CD4-positive, alpha-beta memory T cell (primary cell): Measurements from ENCODE around the gene CRP. TPM values are rescaled to one million over a fixed set of nuclear protein-coding genes. Genes with fewer than 3 reads are reported as not detected.

Experiments
- CTCF ChIA-PET: fragments of 350-600 bp; sonication (Branson Sonifier 250); formaldehyde crosslinking; loops from one replicate; lab custom pipeline; 2021; ENCODE audit warnings: inconsistent platforms; ENCODE audit not compliant: partially characterized antibody; lab: Charles Lee
- POLR2A ChIA-PET: fragments of 350-600 bp; sonication (Branson Sonifier 250); formaldehyde crosslinking; loops from one replicate; lab custom pipeline; 2021; ENCODE audit not compliant: partially characterized antibody; lab: Charles Lee
- DNase-seq, 5 donors: peaks; one replicate each; pipeline versions ENCODE4 v3.0.0 to v3.0.0-alpha.2; 2020 to 2022; ENCODE audit warnings: mixed read lengths in 1 of 5
- H3K27ac ChIP-seq: one replicate; pipeline ENCODE4 v1.7.0; 2013; ENCODE audit warnings: low read depth, low read length
- H3K27me3 ChIP-seq: 2 replicates; pipeline ENCODE4 v1.7.0; 2013; ENCODE audit warnings: mild to moderate bottlenecking, low read length, moderate library complexity; ENCODE audit not compliant: insufficient read depth
- H3K36me3 ChIP-seq: 2 replicates; pipeline ENCODE4 v1.7.0; 2013; ENCODE audit warnings: mild to moderate bottlenecking, low read length, moderate library complexity; ENCODE audit not compliant: insufficient read depth
- H3K4me1 ChIP-seq: 2 replicates; pipeline ENCODE4 v1.7.0; 2013; ENCODE audit warnings: mild to moderate bottlenecking, low read length, moderate library complexity; ENCODE audit not compliant: insufficient read depth
- H3K4me3 ChIP-seq, 2 donors: one replicate each; pipeline ENCODE4 v1.7.0; 2013; ENCODE audit warnings: low read length in 2 of 2, mild to moderate bottlenecking in 1 of 2
- H3K9me3 ChIP-seq, 2 donors: one replicate each; pipeline ENCODE4 v1.7.0; 2013; ENCODE audit warnings: low read length in 2 of 2, control low read depth in 1 of 2; ENCODE audit not compliant: control insufficient read depth in 1 of 2
- H3K27ac Mint-ChIP-seq, 7 donors: one replicate each; pipeline ENCODE4 v1.8.0; 2020 to 2021; ENCODE audit warnings: mixed read lengths in 7 of 7, mild to moderate bottlenecking in 6 of 7, inconsistent platforms in 3 of 7, moderate library complexity in 3 of 7
- H3K27me3 Mint-ChIP-seq, 2 donors: one replicate each; pipeline ENCODE4 v1.8.0; 2020 to 2021; ENCODE audit warnings: mixed read lengths in 2 of 2
- H3K36me3 Mint-ChIP-seq, 2 donors: one replicate each; pipeline ENCODE4 v1.8.0; 2020 to 2021; ENCODE audit warnings: mixed read lengths in 2 of 2, inconsistent platforms in 1 of 2, mild to moderate bottlenecking in 1 of 2
- H3K4me1 Mint-ChIP-seq, 4 donors: one replicate each; pipeline ENCODE4 v1.8.0; 2020 to 2021; ENCODE audit warnings: mixed read lengths in 4 of 4, mild to moderate bottlenecking in 1 of 4
- H3K4me3 Mint-ChIP-seq, 8 donors: one replicate each; pipeline ENCODE4 v1.8.0; 2020 to 2021; ENCODE audit warnings: mixed read lengths in 8 of 8, mild to moderate bottlenecking in 7 of 8, moderate library complexity in 6 of 8, inconsistent platforms in 3 of 8
- H3K9me3 Mint-ChIP-seq, 8 donors: one replicate each; pipeline ENCODE4 v1.8.0; 2020 to 2021; ENCODE audit warnings: mixed read lengths in 8 of 8, mild to moderate bottlenecking in 5 of 8, inconsistent platforms in 3 of 8, moderate library complexity in 1 of 8
- intact Hi-C: fragments of 100-400 bp; cut with micrococcal nuclease; formaldehyde crosslinking; loops from one replicate; pipeline ENCODE4 v1.15.1; 2023
- polyA plus RNA-seq, 2 donors: library from polyadenylated mRNA; unstranded; fragments of 300-500 nt; fragmentation: Illumina TruSeq; gene quantifications; one replicate each; pipeline ENCODE4 v1.2.3, GENCODE V29; 2021
- total RNA-seq, 2 experiments: library from RNA; stranded (reverse); gene quantifications; one replicate each; pipeline ENCODE4 v1.2.3, GENCODE V29; 2021

The CRP gene
- total and polyA plus RNA-seq, 4 experiments from 2014 or later: not detected

DNA sequence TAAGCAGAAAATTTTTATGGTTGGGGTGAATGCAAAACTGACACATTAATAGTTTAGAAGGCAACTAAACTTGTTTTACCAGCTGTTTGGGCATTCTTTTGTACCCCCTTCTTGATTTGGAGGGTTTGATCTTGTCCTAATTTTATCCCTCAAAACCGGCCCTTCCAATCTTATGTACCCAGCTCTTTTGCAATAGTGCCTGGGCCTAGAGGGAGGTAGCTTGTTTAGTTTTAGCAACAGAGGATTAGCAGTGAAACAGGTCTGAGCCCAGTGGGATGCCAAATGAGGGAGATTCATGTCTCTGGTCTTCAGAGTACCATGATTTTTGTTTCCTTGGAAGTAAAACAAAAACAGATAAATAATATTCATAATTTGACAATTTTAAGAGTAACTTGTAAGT lies 45.1 kb downstream of the CRP start:
- Mint-ChIP-seq H3K4me1 (no peaks in the 10 kb centered on the region), H3K4me3 (no peak overlapping the region)
- CTCF ChIA-PET: no interaction called here

DNA sequence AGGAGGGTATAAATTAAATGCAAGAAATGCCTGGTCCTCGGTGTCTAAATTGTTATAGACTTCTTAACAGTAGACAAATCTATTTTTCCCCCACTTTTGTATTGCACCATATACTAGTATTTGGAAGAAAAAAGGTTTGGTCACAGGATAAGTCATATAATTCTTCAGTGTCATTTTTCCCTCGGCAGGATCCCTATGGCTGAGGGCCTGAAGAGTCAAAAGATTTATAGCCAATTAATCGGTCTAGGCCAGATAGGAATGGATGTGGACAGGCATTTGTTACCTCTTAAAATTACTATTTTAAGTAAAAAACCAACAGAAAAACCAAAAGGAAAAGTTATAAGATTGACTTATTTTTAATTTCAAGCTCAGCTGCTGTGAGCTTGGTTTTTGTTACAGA lies 45.6 kb downstream of the CRP start:
- H3K36me3 Mint-ChIP-seq: no peaks in the 10 kb centered on the region
- POLR2A ChIA-PET: no interaction called here

More for the DNA sequence above, 45.1 kb downstream of the CRP start:
- Mint-ChIP-seq H3K36me3 (no peaks in the 10 kb centered on the region), H3K27ac (no peak overlapping the region), H3K9me3 (peaks cover 0 to 12% (median 5%) of the 10 kb centered on the region in 8 donors), H3K27me3 (peaks cover 11 to 13% of the 10 kb centered on the region in 2 donors)
- intact Hi-C loops: no loop called here
- Histone ChIP-seq H3K27me3 (no peaks in the 10 kb centered on the region), H3K4me3 (no peak overlapping the region), H3K36me3 (no peaks in the 10 kb centered on the region), H3K4me1 (no peaks in the 10 kb centered on the region), H3K9me3 (no peaks in the 10 kb centered on the region), H3K27ac (no peak overlapping the region)
- no peak for DNase-seq
- POLR2A ChIA-PET: no interaction called here

DNA sequence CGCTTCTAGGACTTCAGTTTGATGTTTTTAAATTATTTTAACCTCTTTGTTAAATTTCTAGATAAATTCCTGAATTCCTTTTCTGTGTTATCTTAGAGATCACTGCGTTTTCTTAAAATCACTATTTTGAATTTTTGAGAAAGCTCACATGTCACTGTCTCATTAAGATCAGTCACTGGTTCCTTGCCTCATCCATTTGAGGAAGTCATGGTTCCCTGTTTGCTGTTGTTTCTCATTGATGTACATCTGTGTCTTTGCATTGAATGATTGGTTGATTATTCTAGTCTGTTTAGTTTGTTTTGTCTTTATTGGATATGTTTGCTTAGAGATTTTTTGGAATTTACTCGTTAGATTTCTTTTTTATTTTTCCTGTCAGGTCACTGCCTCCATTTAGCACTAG lies 50.1 kb downstream of the CRP start:
- CTCF ChIA-PET: no interaction called here
- Mint-ChIP-seq H3K4me3 (peak overlapping the region in 1 of 8 donors; percentile 12), H3K9me3 (peaks cover 0 to 40% (median 15%) of the 10 kb centered on the region in 8 donors), H3K4me1 (no peaks in the 10 kb centered on the region), H3K36me3 (no peaks in the 10 kb centered on the region), H3K27ac (no peak overlapping the region), H3K27me3 (peaks cover 12 to 16% of the 10 kb centered on the region in 2 donors)
- Histone ChIP-seq H3K4me1 (no peaks in the 10 kb centered on the region), H3K9me3 (no peaks in the 10 kb centered on the region), H3K27ac (no peak overlapping the region), H3K27me3 (no peaks in the 10 kb centered on the region), H3K4me3 (no peak overlapping the region), H3K36me3 (no peaks in the 10 kb centered on the region)
- no peak for DNase-seq
- intact Hi-C loops: no loop called here
- POLR2A ChIA-PET: no interaction called here

More for the DNA sequence above, 45.6 kb downstream of the CRP start:
- Histone ChIP-seq H3K4me1 (no peaks in the 10 kb centered on the region), H3K27ac (no peak overlapping the region), H3K9me3 (no peaks in the 10 kb centered on the region), H3K4me3 (no peak overlapping the region), H3K27me3 (no peaks in the 10 kb centered on the region), H3K36me3 (no peaks in the 10 kb centered on the region)
- no peak for DNase-seq
- H3K4me1 Mint-ChIP-seq: no peaks in the 10 kb centered on the region
- H3K4me3 Mint-ChIP-seq: no peak overlapping the region
- CTCF ChIA-PET: no interaction called here
- intact Hi-C loops: no loop called here
- no peak overlapping the region for H3K27ac Mint-ChIP-seq
- H3K27me3 Mint-ChIP-seq: peaks cover 7 to 13% of the 10 kb centered on the region in 2 donors
- peaks cover 0 to 18% (median 9%) of the 10 kb centered on the region in 8 donors for H3K9me3 Mint-ChIP-seq

DNA sequence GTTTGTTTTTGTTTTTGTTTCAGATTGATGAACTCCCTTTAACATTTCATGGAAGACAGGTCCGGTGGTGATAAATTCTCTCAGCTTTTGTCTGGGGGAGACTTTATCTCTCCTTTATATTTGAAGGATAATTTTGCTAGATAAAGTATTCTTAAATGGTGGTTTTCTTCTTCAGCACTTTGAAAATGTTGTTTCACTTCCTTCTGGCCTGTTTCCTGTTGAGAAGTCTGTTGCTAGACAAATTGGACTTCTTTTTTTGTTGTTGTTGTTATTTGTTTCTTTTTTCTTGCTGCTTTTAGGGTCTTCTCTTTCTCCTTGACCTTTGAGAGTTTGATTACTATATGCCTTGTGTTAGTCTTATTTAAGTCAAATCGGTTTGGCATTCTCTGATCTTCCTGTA lies 50.8 kb downstream of the CRP start:
- Mint-ChIP-seq H3K36me3 (no peaks in the 10 kb centered on the region), H3K9me3 (peaks cover 0 to 40% (median 15%) of the 10 kb centered on the region in 8 donors)
- intact Hi-C loops: no loop called here

More for the DNA sequence above, 50.8 kb downstream of the CRP start:
- H3K27ac ChIP-seq: no peak overlapping the region
- H3K9me3 ChIP-seq: no peaks in the 10 kb centered on the region
- H3K27me3 ChIP-seq: no peaks in the 10 kb centered on the region
- POLR2A ChIA-PET: no interaction called here
- Mint-ChIP-seq H3K27me3 (peaks cover 12 to 16% of the 10 kb centered on the region in 2 donors), H3K4me3 (no peak overlapping the region), H3K27ac (no peak overlapping the region), H3K4me1 (no peaks in the 10 kb centered on the region)
- H3K36me3 ChIP-seq: no peaks in the 10 kb centered on the region
- DNase-seq: no peak
- CTCF ChIA-PET: no interaction called here
- no peak overlapping the region for H3K4me3 ChIP-seq
- H3K4me1 ChIP-seq: no peaks in the 10 kb centered on the region

Other genes starting within 250 kb of the CRP start
- not detected for gene OR10J5, start 178.6 kb downstream of the CRP start, total RNA-seq
- not detected for gene OR10J5, start 178.6 kb downstream of the CRP start, polyA plus RNA-seq
- gene APCS, start 126.8 kb downstream of the CRP start, total RNA-seq: not detected
- gene APCS, start 126.8 kb downstream of the CRP start, polyA plus RNA-seq: not detected
- 10 to 100 TPM; 14.5 to 15.7 TPM for gene DUSP23, start 66.4 kb upstream of the CRP start, total RNA-seq
- 10 to 100 TPM; 44.8 to 73.8 TPM for gene DUSP23, start 66.4 kb upstream of the CRP start, polyA plus RNA-seq
- under 1 TPM; 0.41 to 0.55 TPM for gene FCRL6, start 87.8 kb upstream of the CRP start, total RNA-seq
- gene FCRL6, start 87.8 kb upstream of the CRP start, polyA plus RNA-seq: under 1 TPM; 0.20 to 0.78 TPM
- 1 to 10 TPM; 2.0 TPM for gene SLAMF8, start 112.3 kb upstream of the CRP start, total RNA-seq
- gene SLAMF8, start 112.3 kb upstream of the CRP start, polyA plus RNA-seq: not detected
- not detected for gene VSIG8, start 148.1 kb upstream of the CRP start, total RNA-seq
- gene VSIG8, start 148.1 kb upstream of the CRP start, polyA plus RNA-seq: not detected
- gene CFAP45, start 185.6 kb upstream of the CRP start, total RNA-seq: under 1 TPM in 1 of 2 experiments, not detected in 1; 0.67 TPM
- gene CFAP45, start 185.6 kb upstream of the CRP start, polyA plus RNA-seq: under 1 TPM; 0.15 to 0.52 TPM
- gene TAGLN2, start 210.9 kb upstream of the CRP start, total RNA-seq: 100 to 1,000 TPM; 196 to 207 TPM
- gene TAGLN2, start 210.9 kb upstream of the CRP start, polyA plus RNA-seq: 1,000 to 10,000 TPM; 1,014 to 1,289 TPM
- not detected for gene IGSF9, start 231.0 kb upstream of the CRP start, total RNA-seq
- gene IGSF9, start 231.0 kb upstream of the CRP start, polyA plus RNA-seq: not detected
- not detected for gene SLAMF9, start 239.6 kb upstream of the CRP start, total RNA-seq
- not detected for gene SLAMF9, start 239.6 kb upstream of the CRP start, polyA plus RNA-seq